ENCODE data around the gene POC1A. TPM values are rescaled to one million over a fixed set of nuclear protein-coding genes. Genes with fewer than 3 reads are reported as not detected.
A peak's percentile ranks its signal among the peaks of the same experiment; 100 is the strongest.

Gene POC1A
- total RNA-seq, 1 donor from 2014 or later, result 5.7 TPM

GRCh38 chr3:52120556-52121463, 33.4 kb downstream of the POC1A start:
- H3K4me3 Mint-ChIP-seq (ENCODE audit: unreplicated experiment), result no peak overlapping the region

GRCh38 chr3:52119826-52120225, 34.4 kb downstream of the POC1A start:
- Mint-ChIP-seq H3K27ac (ENCODE audit: unreplicated experiment) (no peak overlapping the region), H3K4me3 (ENCODE audit: unreplicated experiment) (no peak overlapping the region), H3K9me3 (ENCODE audit: low read depth) (no peaks in the 10 kb centered on the region), H3K36me3 (ENCODE audit: low read depth) (peaks cover 5% of the 10 kb centered on the region), H3K27me3 (ENCODE audit: low read depth) (no peaks in the 10 kb centered on the region), H3K4me1 (ENCODE audit: low read depth) (peaks cover 3% of the 10 kb centered on the region)
- TF ChIP-seq CTCF (IDR thresholded peaks at IDR 0.05), result no peak
- peak; percentile 21 for DNase-seq (ENCODE audit: low spot score)

More at GRCh38 chr3:52120556-52121463, 33.4 kb downstream of the POC1A start:
- no peak for TF ChIP-seq CTCF (IDR thresholded peaks at IDR 0.05)
- no peaks in the 10 kb centered on the region for H3K27me3 Mint-ChIP-seq (ENCODE audit: low read depth)
- H3K4me1 Mint-ChIP-seq (ENCODE audit: low read depth), result peaks cover 3% of the 10 kb centered on the region
- peak; percentile 46 for DNase-seq (ENCODE audit: low spot score)
- H3K9me3 Mint-ChIP-seq (ENCODE audit: low read depth), result no peaks in the 10 kb centered on the region
- H3K27ac Mint-ChIP-seq (ENCODE audit: unreplicated experiment), result no peak overlapping the region
- H3K36me3 Mint-ChIP-seq (ENCODE audit: low read depth), result peaks cover 3% of the 10 kb centered on the region

GRCh38 chr3:52119099-52119498, 35.1 kb downstream of the POC1A start:
- Mint-ChIP-seq H3K27ac (ENCODE audit: unreplicated experiment) (no peak overlapping the region), H3K4me1 (ENCODE audit: low read depth) (peaks cover 3% of the 10 kb centered on the region), H3K36me3 (ENCODE audit: low read depth) (peaks cover 5% of the 10 kb centered on the region), H3K4me3 (ENCODE audit: unreplicated experiment) (no peak overlapping the region), H3K9me3 (ENCODE audit: low read depth) (no peaks in the 10 kb centered on the region), H3K27me3 (ENCODE audit: low read depth) (no peaks in the 10 kb centered on the region)
- DNase-seq (ENCODE audit: low spot score), result peak; percentile 33
- TF ChIP-seq CTCF (IDR thresholded peaks at IDR 0.05), result no peak

GRCh38 chr3:52118156-52118875, 35.9 kb downstream of the POC1A start:
- DNase-seq (ENCODE audit: low spot score), result peak; percentile 32
- Mint-ChIP-seq H3K4me1 (ENCODE audit: low read depth) (peaks cover 3% of the 10 kb centered on the region), H3K4me3 (ENCODE audit: unreplicated experiment) (no peak overlapping the region), H3K9me3 (ENCODE audit: low read depth) (no peaks in the 10 kb centered on the region), H3K36me3 (ENCODE audit: low read depth) (peaks cover 5% of the 10 kb centered on the region), H3K27ac (ENCODE audit: unreplicated experiment) (no peak overlapping the region), H3K27me3 (ENCODE audit: low read depth) (no peaks in the 10 kb centered on the region)
- no peak for TF ChIP-seq CTCF (IDR thresholded peaks at IDR 0.05)

- TF ChIP-seq CTCF (IDR thresholded peaks at IDR 0.05), result no peak
- no peaks in the 10 kb centered on the region for H3K9me3 Mint-ChIP-seq (ENCODE audit: low read depth)
- H3K4me1 Mint-ChIP-seq (ENCODE audit: low read depth), result peaks cover 3% of the 10 kb centered on the region
- H3K27ac Mint-ChIP-seq (ENCODE audit: unreplicated experiment), result no peak overlapping the region
- no peaks in the 10 kb centered on the region for H3K27me3 Mint-ChIP-seq (ENCODE audit: low read depth)
- peak; percentile 3 for DNase-seq (ENCODE audit: low spot score)
- peaks cover 7% of the 10 kb centered on the region for H3K36me3 Mint-ChIP-seq (ENCODE audit: low read depth)
- no peak overlapping the region for H3K4me3 Mint-ChIP-seq (ENCODE audit: unreplicated experiment)
These were observed 36.7 kb downstream of the POC1A start for GRCh38 chr3:52117537-52117936.

All from chondrocyte (in vitro differentiated cells).